ENCODE measurements around the gene WDR82. TPM values are rescaled to one million over a fixed set of nuclear protein-coding genes. Genes with fewer than 3 reads are reported as not detected.
"Not testable (repeated sequence)": the region's sequence is repeated elsewhere in the genome, so short reads cannot be mapped to it uniquely, and the experiment has no call there.

WDR82 gene
- total RNA-seq, 1 donor from 2014 or later: 39.0 TPM

GRCh38 chr3:52289747-52290595 is 11.5 kb upstream of the WDR82 start:
- DNase-seq (ENCODE audit: low spot score): no peak

GRCh38 chr3:52289338-52289746 is 10.9 kb upstream of the WDR82 start:
- no peak for DNase-seq (ENCODE audit: low spot score)

- DNase-seq (ENCODE audit: low spot score): no peak
These were observed 10.2 kb upstream of the WDR82 start for GRCh38 chr3:52288674-52289073.

GRCh38 chr3:52286777-52287110 is 8.3 kb upstream of the WDR82 start:
- DNase-seq (ENCODE audit: low spot score): no peak

- DNase-seq (ENCODE audit: low spot score): not testable (repeated sequence)
These were observed 5.6 kb upstream of the WDR82 start for GRCh38 chr3:52284051-52284450.

- no peak for DNase-seq (ENCODE audit: low spot score)
These were observed 4.9 kb upstream of the WDR82 start for GRCh38 chr3:52283306-52283705.

GRCh38 chr3:52281981-52282801 is 3.7 kb upstream of the WDR82 start:
- no peak for DNase-seq (ENCODE audit: low spot score)

GRCh38 chr3:52280050-52280461 is 1.6 kb upstream of the WDR82 start:
- peak; percentile 59 for DNase-seq (ENCODE audit: low spot score)

GRCh38 chr3:52279596-52279995 is 1.1 kb upstream of the WDR82 start:
- DNase-seq (ENCODE audit: low spot score): no peak

GRCh38 chr3:52277972-52278509 is 408 bp downstream of the WDR82 start:
- peak; percentile 78 for DNase-seq (ENCODE audit: low spot score)

- peak; percentile 73 for DNase-seq (ENCODE audit: low spot score)
These were observed 1.1 kb downstream of the WDR82 start for GRCh38 chr3:52277071-52277964.

- DNase-seq (ENCODE audit: low spot score): not testable (repeated sequence)
These were observed 3.7 kb downstream of the WDR82 start for GRCh38 chr3:52274781-52275180.

GRCh38 chr3:52272831-52273230 is 5.6 kb downstream of the WDR82 start:
- no peak for DNase-seq (ENCODE audit: low spot score)

GRCh38 chr3:52272172-52272571 is 6.3 kb downstream of the WDR82 start:
- DNase-seq (ENCODE audit: low spot score): not testable (repeated sequence)

GRCh38 chr3:52270252-52270754 is 8.1 kb downstream of the WDR82 start:
- DNase-seq (ENCODE audit: low spot score): peak; percentile 22

GRCh38 chr3:52269776-52270175 is 8.7 kb downstream of the WDR82 start:
- no peak for DNase-seq (ENCODE audit: low spot score)

- DNase-seq (ENCODE audit: low spot score): no peak
These were observed 10.4 kb downstream of the WDR82 start for GRCh38 chr3:52268036-52268435.

- no peak for DNase-seq (ENCODE audit: low spot score)
These were observed 13.1 kb downstream of the WDR82 start for GRCh38 chr3:52265387-52265786.

GRCh38 chr3:52262447-52262846 is 16.0 kb downstream of the WDR82 start:
- no peak for DNase-seq (ENCODE audit: low spot score)

- no peak for DNase-seq (ENCODE audit: low spot score)
These were observed 19.0 kb downstream of the WDR82 start for GRCh38 chr3:52259448-52259847.

GRCh38 chr3:52259035-52259434 is 19.4 kb downstream of the WDR82 start:
- no peak for DNase-seq (ENCODE audit: low spot score)

Measured in umbilical cord (tissue), 2 donors.